ENCODE measurements around the gene C15orf39. TPM values are rescaled to one million over a fixed set of nuclear protein-coding genes. Genes with fewer than 3 reads are reported as not detected.

The C15orf39 gene
- total RNA-seq, 1 donor from 2014 or later: 2.6 TPM

DNA sequence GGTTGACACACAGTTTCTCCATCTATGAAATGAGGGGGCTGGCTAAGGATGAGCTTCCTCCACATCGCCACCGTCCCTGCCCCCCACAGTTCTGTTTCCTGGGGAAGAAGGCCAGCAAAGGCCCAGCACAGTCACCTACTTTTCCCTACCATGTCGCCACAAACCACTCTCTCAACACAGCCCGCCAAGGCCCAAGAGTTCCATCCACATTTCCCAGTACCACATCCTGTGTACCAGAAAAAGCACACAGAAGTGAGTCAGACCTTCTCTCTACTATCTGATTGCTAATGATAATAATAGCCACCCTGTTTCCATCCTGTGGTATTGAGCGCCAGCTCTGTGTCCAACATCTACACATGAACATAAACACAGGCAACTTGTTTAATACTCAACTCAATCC, 30.3 kb upstream of the C15orf39 start:
- Histone ChIP-seq H3K9ac (ENCODE audit: low read depth in 1 of 3, low read length in 3 of 3) (no peak overlapping the region), H3K9me3 (ENCODE audit: control insufficient read depth in 3 of 3, low read length in 3 of 3) (no peaks in the 10 kb centered on the region), H3K4me1 (ENCODE audit: control insufficient read depth in 3 of 3, insufficient read depth in 3 of 3, low read length in 3 of 3) (peaks cover 0 to 2% (median 1%) of the 10 kb centered on the region in 3 donors), H3K27me3 (ENCODE audit: control insufficient read depth in 3 of 3, insufficient read depth in 3 of 3, low read length in 3 of 3) (no peaks in the 10 kb centered on the region), H3K4me3 (ENCODE audit: low read length in 3 of 3) (no peak overlapping the region), H3K27ac (ENCODE audit: low read depth, low read length) (no peak overlapping the region), H3K36me3 (ENCODE audit: control insufficient read depth in 3 of 3, insufficient read depth in 3 of 3, low read length in 3 of 3) (no peaks in the 10 kb centered on the region)

DNA sequence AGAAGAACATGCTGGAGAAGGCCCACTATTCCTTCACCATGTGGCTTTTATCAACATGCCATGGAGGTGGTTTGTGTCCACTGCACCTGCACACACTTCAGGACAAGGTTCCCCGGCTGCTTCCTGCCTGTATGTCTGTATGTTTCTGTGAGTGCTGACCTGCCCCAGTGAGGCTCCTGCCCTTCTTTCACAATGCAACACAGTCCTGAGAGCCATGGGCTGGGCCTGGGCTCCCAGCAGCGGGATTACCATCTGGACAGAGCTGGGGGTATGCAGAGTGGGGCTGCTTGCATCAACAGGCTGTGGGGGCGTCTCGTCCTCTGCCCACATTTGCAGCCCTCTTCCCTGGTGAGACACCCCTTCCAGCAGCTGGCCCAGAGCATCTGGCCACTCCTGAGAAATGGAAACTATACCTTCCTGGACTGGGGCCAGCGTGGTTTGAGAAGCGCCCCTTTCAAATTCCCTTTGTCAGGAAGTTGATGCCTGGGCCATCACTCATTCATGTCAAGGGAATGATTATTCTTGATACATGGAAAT, 29.3 kb upstream of the C15orf39 start:
- Histone ChIP-seq H3K9ac (ENCODE audit: low read depth in 1 of 3, low read length in 3 of 3) (no peak overlapping the region), H3K9me3 (ENCODE audit: control insufficient read depth in 3 of 3, low read length in 3 of 3) (no peaks in the 10 kb centered on the region), H3K4me1 (ENCODE audit: control insufficient read depth in 3 of 3, insufficient read depth in 3 of 3, low read length in 3 of 3) (peaks cover under 1 to 6% (median 2%) of the 10 kb centered on the region in 3 donors), H3K27ac (ENCODE audit: low read depth, low read length) (no peak overlapping the region), H3K27me3 (ENCODE audit: control insufficient read depth in 3 of 3, insufficient read depth in 3 of 3, low read length in 3 of 3) (no peaks in the 10 kb centered on the region), H3K4me3 (ENCODE audit: low read length in 3 of 3) (no peak overlapping the region), H3K36me3 (ENCODE audit: control insufficient read depth in 3 of 3, insufficient read depth in 3 of 3, low read length in 3 of 3) (no peaks in the 10 kb centered on the region)

- Histone ChIP-seq H3K4me1 (ENCODE audit: control insufficient read depth in 3 of 3, insufficient read depth in 3 of 3, low read length in 3 of 3) (peaks cover 11 to 18% (median 14%) of the 10 kb centered on the region in 3 donors), H3K27ac (ENCODE audit: low read depth, low read length) (no peak overlapping the region), H3K36me3 (ENCODE audit: control insufficient read depth in 3 of 3, insufficient read depth in 3 of 3, low read length in 3 of 3) (no peaks in the 10 kb centered on the region), H3K4me3 (ENCODE audit: low read length in 3 of 3) (no peak overlapping the region), H3K9me3 (ENCODE audit: control insufficient read depth in 3 of 3, low read length in 3 of 3) (no peaks in the 10 kb centered on the region), H3K27me3 (ENCODE audit: control insufficient read depth in 3 of 3, insufficient read depth in 3 of 3, low read length in 3 of 3) (peaks cover 3 to 13% (median 9%) of the 10 kb centered on the region in 3 donors), H3K9ac (ENCODE audit: low read depth in 1 of 3, low read length in 3 of 3) (no peak overlapping the region)
Observed at GRCh38 chr15:75174102-75174501, 27.6 kb upstream of the C15orf39 start.

GRCh38 chr15:75174729-75175128, 27.0 kb upstream of the C15orf39 start:
- no peak overlapping the region for H3K9ac ChIP-seq (ENCODE audit: low read depth in 1 of 3, low read length in 3 of 3)
- H3K27ac ChIP-seq (ENCODE audit: low read depth, low read length): no peak overlapping the region
- H3K4me3 ChIP-seq (ENCODE audit: low read length in 3 of 3): no peak overlapping the region
- H3K27me3 ChIP-seq (ENCODE audit: control insufficient read depth in 3 of 3, insufficient read depth in 3 of 3, low read length in 3 of 3): peaks cover 7 to 15% (median 12%) of the 10 kb centered on the region in 3 donors
- H3K4me1 ChIP-seq (ENCODE audit: control insufficient read depth in 3 of 3, insufficient read depth in 3 of 3, low read length in 3 of 3): peaks cover 11 to 21% (median 16%) of the 10 kb centered on the region in 3 donors
- no peaks in the 10 kb centered on the region for H3K36me3 ChIP-seq (ENCODE audit: control insufficient read depth in 3 of 3, insufficient read depth in 3 of 3, low read length in 3 of 3)
- H3K9me3 ChIP-seq (ENCODE audit: control insufficient read depth in 3 of 3, low read length in 3 of 3): no peaks in the 10 kb centered on the region

GRCh38 chr15:75176396-75176761, 25.3 kb upstream of the C15orf39 start:
- no peak overlapping the region for H3K9ac ChIP-seq (ENCODE audit: low read depth in 1 of 3, low read length in 3 of 3)
- H3K4me1 ChIP-seq (ENCODE audit: control insufficient read depth in 3 of 3, insufficient read depth in 3 of 3, low read length in 3 of 3): peaks cover 14 to 27% (median 19%) of the 10 kb centered on the region in 3 donors
- no peak overlapping the region for H3K27ac ChIP-seq (ENCODE audit: low read depth, low read length)
- H3K9me3 ChIP-seq (ENCODE audit: control insufficient read depth in 3 of 3, low read length in 3 of 3): no peaks in the 10 kb centered on the region
- H3K27me3 ChIP-seq (ENCODE audit: control insufficient read depth in 3 of 3, insufficient read depth in 3 of 3, low read length in 3 of 3): peaks cover 7 to 22% (median 12%) of the 10 kb centered on the region in 3 donors
- no peak overlapping the region for H3K4me3 ChIP-seq (ENCODE audit: low read length in 3 of 3)
- H3K36me3 ChIP-seq (ENCODE audit: control insufficient read depth in 3 of 3, insufficient read depth in 3 of 3, low read length in 3 of 3): no peaks in the 10 kb centered on the region

- Histone ChIP-seq H3K9me3 (ENCODE audit: control insufficient read depth in 3 of 3, low read length in 3 of 3) (no peaks in the 10 kb centered on the region), H3K27ac (ENCODE audit: low read depth, low read length) (no peak overlapping the region), H3K27me3 (ENCODE audit: control insufficient read depth in 3 of 3, insufficient read depth in 3 of 3, low read length in 3 of 3) (peaks cover 7 to 26% (median 21%) of the 10 kb centered on the region in 3 donors), H3K4me3 (ENCODE audit: low read length in 3 of 3) (no peak overlapping the region), H3K9ac (ENCODE audit: low read depth in 1 of 3, low read length in 3 of 3) (peak overlapping the region; percentile 30 to 40 (median 38)), H3K36me3 (ENCODE audit: control insufficient read depth in 3 of 3, insufficient read depth in 3 of 3, low read length in 3 of 3) (no peaks in the 10 kb centered on the region), H3K4me1 (ENCODE audit: control insufficient read depth in 3 of 3, insufficient read depth in 3 of 3, low read length in 3 of 3) (peaks cover 14 to 27% (median 20%) of the 10 kb centered on the region in 3 donors)
Observed at GRCh38 chr15:75177360-75178071, 24.2 kb upstream of the C15orf39 start.

DNA sequence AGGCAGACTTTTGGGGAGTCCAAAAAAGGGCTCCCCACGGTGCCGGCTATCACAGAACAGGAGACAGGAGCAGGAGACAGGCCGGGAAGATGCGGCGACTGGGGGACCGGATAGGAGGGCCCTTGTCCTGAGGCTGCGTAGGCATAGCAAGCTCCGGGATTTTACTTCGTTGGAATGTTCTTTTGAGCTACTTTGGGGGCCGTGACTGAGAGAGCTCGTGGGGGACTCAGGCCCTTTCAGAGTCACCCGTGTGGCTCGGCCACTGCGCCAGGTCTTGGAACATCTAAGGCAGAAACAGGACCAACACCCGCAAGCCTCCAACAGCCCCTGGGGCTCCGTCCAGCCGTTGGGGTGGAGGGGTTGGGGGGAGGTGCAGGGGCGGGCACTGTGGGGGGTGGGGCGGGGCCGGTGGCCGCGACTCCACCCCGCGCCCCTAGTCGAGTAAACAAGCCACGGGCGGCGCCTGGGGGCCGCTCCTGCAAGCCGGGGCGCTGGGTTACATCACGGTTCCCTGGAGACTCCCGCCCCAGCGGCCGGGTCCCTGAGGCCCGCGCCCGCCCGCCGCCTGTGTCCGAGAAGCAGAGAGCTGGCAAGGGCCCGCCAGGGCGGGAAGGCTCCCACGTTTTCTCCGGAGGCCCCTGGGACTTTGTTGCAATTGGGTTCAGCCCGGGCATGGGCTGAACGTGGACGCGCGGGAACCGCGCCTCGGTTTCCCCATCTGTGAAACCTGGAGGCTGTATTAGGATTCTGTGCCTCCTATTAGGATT, 23.3 kb upstream of the C15orf39 start:
- Histone ChIP-seq H3K9ac (ENCODE audit: low read depth in 1 of 3, low read length in 3 of 3) (peak overlapping the region; percentile 20 to 54 (median 38)), H3K4me1 (ENCODE audit: control insufficient read depth in 3 of 3, insufficient read depth in 3 of 3, low read length in 3 of 3) (peaks cover 14 to 27% (median 23%) of the 10 kb centered on the region in 3 donors), H3K9me3 (ENCODE audit: control insufficient read depth in 3 of 3, low read length in 3 of 3) (no peaks in the 10 kb centered on the region), H3K36me3 (ENCODE audit: control insufficient read depth in 3 of 3, insufficient read depth in 3 of 3, low read length in 3 of 3) (no peaks in the 10 kb centered on the region), H3K27ac (ENCODE audit: low read depth, low read length) (no peak overlapping the region), H3K27me3 (ENCODE audit: control insufficient read depth in 3 of 3, insufficient read depth in 3 of 3, low read length in 3 of 3) (peaks cover 7 to 30% (median 26%) of the 10 kb centered on the region in 3 donors), H3K4me3 (ENCODE audit: low read length in 3 of 3) (peak overlapping the region; percentile 32 to 41 (median 38))

- Histone ChIP-seq H3K4me1 (ENCODE audit: control insufficient read depth in 3 of 3, insufficient read depth in 3 of 3, low read length in 3 of 3) (peaks cover 14 to 27% (median 23%) of the 10 kb centered on the region in 3 donors), H3K27me3 (ENCODE audit: control insufficient read depth in 3 of 3, insufficient read depth in 3 of 3, low read length in 3 of 3) (peaks cover 7 to 30% (median 26%) of the 10 kb centered on the region in 3 donors), H3K27ac (ENCODE audit: low read depth, low read length) (no peak overlapping the region), H3K4me3 (ENCODE audit: low read length in 3 of 3) (peak overlapping the region; percentile 29 to 38 (median 32)), H3K9ac (ENCODE audit: low read depth in 1 of 3, low read length in 3 of 3) (peak overlapping the region; percentile 6 to 54 (median 20)), H3K36me3 (ENCODE audit: control insufficient read depth in 3 of 3, insufficient read depth in 3 of 3, low read length in 3 of 3) (no peaks in the 10 kb centered on the region), H3K9me3 (ENCODE audit: control insufficient read depth in 3 of 3, low read length in 3 of 3) (no peaks in the 10 kb centered on the region)
Observed at GRCh38 chr15:75178938-75179745, 22.5 kb upstream of the C15orf39 start.

DNA sequence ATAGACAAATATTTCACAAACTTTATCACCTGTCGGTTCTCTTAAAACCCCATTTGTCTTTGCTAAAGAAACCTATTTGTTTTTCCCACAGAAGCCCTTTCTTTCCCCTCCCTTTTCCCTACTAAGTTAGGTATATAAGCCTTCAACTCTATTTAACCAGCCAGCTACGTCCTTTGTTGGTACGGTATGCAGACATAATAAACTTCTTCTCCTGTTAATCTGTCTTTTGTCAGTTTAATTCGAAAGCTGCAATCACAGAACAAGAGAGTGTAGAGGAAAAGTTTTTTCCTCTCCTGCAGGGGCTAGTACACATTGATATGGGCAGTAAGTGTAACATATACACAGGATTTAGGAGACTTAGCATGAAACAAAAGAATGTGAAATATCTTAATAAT, 21.9 kb upstream of the C15orf39 start:
- Histone ChIP-seq H3K4me1 (ENCODE audit: control insufficient read depth in 3 of 3, insufficient read depth in 3 of 3, low read length in 3 of 3) (peaks cover 14 to 27% (median 21%) of the 10 kb centered on the region in 3 donors), H3K36me3 (ENCODE audit: control insufficient read depth in 3 of 3, insufficient read depth in 3 of 3, low read length in 3 of 3) (no peaks in the 10 kb centered on the region), H3K4me3 (ENCODE audit: low read length in 3 of 3) (no peak overlapping the region), H3K9ac (ENCODE audit: low read depth in 1 of 3, low read length in 3 of 3) (no peak overlapping the region), H3K27ac (ENCODE audit: low read depth, low read length) (no peak overlapping the region), H3K9me3 (ENCODE audit: control insufficient read depth in 3 of 3, low read length in 3 of 3) (no peaks in the 10 kb centered on the region), H3K27me3 (ENCODE audit: control insufficient read depth in 3 of 3, insufficient read depth in 3 of 3, low read length in 3 of 3) (peaks cover 7 to 30% (median 26%) of the 10 kb centered on the region in 3 donors)

Data from skeletal muscle tissue (tissue), 4 donors.